GM18517 (cell line): ENCODE results near the gene VWA3A.
"Not testable (repeated sequence)": the region's sequence is repeated elsewhere in the genome, so short reads cannot be mapped to it uniquely, and the experiment has no call there.

ENCODE experiments used
- ATAC-seq: cut with Tn5 transposase; IDR thresholded peaks from one replicate; pipeline ENCODE4 v1.9.1; 2021; ENCODE audit warnings: mild to moderate bottlenecking, moderate library complexity; ENCODE audit not compliant: unreplicated experiment

The VWA3A gene

GRCh38 chr16:22195695-22196558, 103.6 kb downstream of the VWA3A start:
- ATAC-seq, result peak; percentile 33

DNA sequence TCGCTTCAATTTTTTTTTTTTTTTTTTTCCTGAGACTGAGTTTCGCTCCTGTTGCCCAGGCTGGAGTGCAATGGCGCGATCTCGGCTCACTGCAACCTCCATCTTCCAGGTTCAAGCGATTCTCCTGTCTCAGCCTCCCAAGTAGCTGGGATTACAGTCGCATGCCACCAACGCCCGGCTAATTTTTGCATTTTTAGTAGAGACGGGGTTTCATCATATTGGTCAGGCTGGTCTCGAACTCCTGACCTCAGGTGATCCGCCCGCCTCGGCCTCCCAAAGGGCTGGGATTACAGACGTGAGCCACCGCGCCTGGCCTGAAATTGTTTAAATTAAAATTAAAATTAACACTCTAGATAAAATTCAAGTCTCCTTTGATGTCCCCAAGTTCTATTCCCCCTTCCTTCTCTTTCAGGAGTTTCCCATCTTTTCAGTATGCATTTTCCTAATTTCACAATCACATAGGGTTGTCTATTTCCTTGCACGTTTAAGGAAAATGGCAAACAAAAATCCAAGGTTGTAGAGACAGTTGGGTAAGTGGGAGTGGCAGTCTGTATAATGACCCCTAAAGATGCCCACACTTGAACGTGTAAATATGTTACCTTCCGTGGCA, 104.3 kb downstream of the VWA3A start:
- ATAC-seq, result not testable (repeated sequence)

DNA sequence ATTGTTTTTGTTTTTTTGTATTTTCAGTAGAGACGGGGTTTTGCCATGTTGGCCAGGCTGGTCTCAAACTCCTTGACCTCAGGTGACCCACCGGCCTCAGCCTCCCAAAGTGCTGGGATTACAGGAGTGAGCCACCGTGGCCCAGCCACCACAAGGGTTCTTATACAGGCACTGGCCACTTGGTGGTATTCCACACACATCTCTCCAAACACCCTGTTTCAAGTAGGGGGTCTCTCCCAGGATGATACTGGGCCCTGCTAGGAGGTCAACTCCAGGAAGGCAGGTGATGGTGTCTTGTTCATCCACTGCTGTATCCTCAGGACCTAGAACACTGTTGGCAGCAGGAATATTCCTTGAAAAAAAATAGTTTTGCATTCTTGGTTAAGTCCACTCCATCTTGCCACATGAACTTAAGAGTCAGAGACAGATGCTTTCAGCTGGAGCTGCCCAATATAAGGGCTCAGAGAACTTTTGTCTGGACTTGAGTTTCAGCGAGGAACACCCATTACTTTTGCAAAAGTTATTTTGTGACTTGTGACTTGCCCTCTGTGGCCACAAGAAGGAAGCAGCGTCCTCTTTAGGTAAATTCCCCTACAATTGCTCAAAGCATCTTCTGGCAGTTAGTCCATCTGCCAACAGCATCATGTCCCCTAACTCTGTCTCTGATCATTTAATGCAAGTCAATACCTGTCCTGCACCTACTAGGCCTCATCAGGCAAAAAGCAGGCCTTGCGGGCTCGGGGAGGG, 106.4 kb downstream of the VWA3A start:
- no peak for ATAC-seq

DNA sequence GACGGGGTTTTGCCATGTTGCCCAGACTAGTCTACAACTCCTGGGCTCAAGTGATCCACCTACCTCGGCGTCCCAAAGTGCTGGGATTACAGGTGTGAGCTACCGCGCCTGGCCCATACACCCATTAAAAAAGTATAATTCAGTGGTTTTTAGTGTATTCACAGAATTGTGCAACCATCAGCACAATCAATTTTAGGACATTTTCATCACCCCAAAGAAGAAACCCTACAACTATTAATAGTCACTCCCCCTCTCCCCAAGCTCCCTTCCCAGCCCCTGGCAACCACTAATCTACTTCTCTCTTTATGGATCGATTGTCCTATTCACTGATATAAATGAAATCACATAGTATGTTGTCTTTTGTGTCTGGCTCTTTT, 109.9 kb downstream of the VWA3A start:
- ATAC-seq, result no peak

- no peak for ATAC-seq
These were observed 110.8 kb downstream of the VWA3A start for GRCh38 chr16:22203091-22203490.

- ATAC-seq, result no peak
These were observed 111.8 kb downstream of the VWA3A start for GRCh38 chr16:22204091-22204655.

DNA sequence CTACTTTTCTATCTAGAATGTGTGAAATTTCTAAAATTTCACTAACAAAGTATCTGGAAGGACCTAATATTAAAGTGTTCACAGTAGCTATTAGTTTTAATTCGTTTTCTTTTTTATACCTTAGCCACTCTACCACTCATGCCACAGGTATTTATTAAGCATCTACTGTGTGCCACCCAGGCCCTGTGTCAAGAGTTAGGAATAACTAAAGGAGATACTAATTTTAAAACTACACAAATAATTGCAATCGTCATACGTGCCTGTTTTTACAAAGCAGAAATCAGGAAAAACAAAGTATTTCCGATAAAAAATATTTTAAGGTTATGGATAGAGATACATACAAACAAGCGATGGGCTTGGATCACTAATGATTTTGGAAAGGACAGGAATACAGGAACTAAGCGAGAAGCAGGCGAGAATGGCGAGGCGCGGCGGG, 113.3 kb downstream of the VWA3A start:
- no peak for ATAC-seq

DNA sequence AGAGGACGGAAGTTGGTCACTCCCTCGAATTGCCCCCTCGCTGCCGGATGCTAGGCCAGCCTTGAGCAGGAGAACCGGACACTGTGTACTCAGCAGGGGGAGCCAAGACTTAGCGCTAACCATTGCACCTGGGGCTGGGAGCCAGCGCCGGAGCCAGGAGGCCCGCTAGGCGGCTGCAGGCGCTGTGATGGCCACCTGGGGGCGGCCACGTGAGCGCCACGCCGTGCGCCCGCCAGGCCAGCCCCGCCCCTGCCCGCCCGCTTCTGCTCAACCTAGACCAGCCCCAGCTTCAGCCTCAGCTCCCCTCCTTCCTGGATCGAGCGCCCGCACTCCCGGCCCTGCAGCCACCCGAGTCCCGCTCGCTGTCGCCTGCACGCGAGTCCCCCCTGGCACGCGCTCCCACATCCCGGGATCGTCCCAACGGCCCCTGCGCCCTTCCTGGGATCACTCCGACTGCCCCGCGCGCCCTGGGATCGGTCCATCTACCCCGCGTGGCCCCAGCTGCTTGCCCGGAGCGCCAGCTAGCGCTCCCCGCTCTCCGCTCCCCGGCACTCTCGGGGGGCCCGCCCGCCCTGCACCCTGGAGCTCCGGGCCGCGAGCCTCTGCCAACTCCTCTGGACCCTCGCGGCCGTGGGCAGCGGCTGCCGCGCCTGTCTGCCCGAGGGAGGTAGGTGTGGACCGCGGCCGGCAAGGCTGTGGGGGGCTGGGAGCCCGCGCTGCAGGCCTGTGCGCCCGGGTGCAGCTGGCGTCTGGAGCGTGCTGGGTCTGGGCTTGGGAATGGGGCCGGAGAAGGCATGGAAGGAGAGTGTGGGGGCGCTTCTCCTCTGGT, 113.9 kb downstream of the VWA3A start, which contains the start of gene EEF2K:
TSS of gene EEF2K (plus strand) at position 266 of the 829 bp plus-strand sequence. CDS start 19,452 bp downstream, outside the sequence.
- peak; percentile 78 for ATAC-seq
